Neural cell (in vitro differentiated cells): ENCODE results near the gene CTNNA1.

Experiments used
- EP300 ChIP-seq: fragments of 450-650 bp; conservative IDR thresholded peaks from 2 replicates; pipeline ENCODE4 v1.6.1; 2014; ENCODE audit warnings: antibody characterized with exemption, mild to moderate bottlenecking, moderate library complexity; ENCODE audit not compliant: poor library complexity, severe bottlenecking
- EZH2 ChIP-seq: fragments of 200-600, 300-800 bp; shearing (Covaris generic), sonication (generic); IDR thresholded peaks from 2 replicates; pipeline ENCODE4 v1.6.1; 2014; ENCODE audit warnings: antibody characterized with exemption, low read length, borderline replicate concordance, mild to moderate bottlenecking; ENCODE audit not compliant: insufficient read depth, poor library complexity, severe bottlenecking
- POLR2AphosphoS5 ChIP-seq: IDR thresholded peaks from 2 replicates; pipeline ENCODE4 v1.6.1; 2012
- RAD21 ChIP-seq: fragments of 450-650 bp; conservative IDR thresholded peaks from 2 replicates; pipeline ENCODE4 v1.6.1; 2014; ENCODE audit warnings: antibody characterized with exemption, mild to moderate bottlenecking, moderate library complexity
- TF ChIP-seq, protein P1 (sequence below): fragments of 450-650 bp; IDR thresholded peaks from 2 replicates; pipeline ENCODE4 v1.5.1; 2014; ENCODE audit warnings: antibody characterized with exemption, mild to moderate bottlenecking, moderate library complexity; ENCODE audit not compliant: poor library complexity, severe bottlenecking
- TF ChIP-seq, protein P2 (sequence below): IDR thresholded peaks from 2 replicates; pipeline ENCODE4 v1.6.1; 2012; ENCODE audit warnings: borderline replicate concordance

- TF ChIP-seq, protein P1, sequence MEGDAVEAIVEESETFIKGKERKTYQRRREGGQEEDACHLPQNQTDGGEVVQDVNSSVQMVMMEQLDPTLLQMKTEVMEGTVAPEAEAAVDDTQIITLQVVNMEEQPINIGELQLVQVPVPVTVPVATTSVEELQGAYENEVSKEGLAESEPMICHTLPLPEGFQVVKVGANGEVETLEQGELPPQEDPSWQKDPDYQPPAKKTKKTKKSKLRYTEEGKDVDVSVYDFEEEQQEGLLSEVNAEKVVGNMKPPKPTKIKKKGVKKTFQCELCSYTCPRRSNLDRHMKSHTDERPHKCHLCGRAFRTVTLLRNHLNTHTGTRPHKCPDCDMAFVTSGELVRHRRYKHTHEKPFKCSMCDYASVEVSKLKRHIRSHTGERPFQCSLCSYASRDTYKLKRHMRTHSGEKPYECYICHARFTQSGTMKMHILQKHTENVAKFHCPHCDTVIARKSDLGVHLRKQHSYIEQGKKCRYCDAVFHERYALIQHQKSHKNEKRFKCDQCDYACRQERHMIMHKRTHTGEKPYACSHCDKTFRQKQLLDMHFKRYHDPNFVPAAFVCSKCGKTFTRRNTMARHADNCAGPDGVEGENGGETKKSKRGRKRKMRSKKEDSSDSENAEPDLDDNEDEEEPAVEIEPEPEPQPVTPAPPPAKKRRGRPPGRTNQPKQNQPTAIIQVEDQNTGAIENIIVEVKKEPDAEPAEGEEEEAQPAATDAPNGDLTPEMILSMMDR, result no peak
- TF ChIP-seq POLR2AphosphoS5 (no peak), EP300 (no peak), RAD21 (no peak), EZH2 (no peak)
- TF ChIP-seq, protein P2, sequence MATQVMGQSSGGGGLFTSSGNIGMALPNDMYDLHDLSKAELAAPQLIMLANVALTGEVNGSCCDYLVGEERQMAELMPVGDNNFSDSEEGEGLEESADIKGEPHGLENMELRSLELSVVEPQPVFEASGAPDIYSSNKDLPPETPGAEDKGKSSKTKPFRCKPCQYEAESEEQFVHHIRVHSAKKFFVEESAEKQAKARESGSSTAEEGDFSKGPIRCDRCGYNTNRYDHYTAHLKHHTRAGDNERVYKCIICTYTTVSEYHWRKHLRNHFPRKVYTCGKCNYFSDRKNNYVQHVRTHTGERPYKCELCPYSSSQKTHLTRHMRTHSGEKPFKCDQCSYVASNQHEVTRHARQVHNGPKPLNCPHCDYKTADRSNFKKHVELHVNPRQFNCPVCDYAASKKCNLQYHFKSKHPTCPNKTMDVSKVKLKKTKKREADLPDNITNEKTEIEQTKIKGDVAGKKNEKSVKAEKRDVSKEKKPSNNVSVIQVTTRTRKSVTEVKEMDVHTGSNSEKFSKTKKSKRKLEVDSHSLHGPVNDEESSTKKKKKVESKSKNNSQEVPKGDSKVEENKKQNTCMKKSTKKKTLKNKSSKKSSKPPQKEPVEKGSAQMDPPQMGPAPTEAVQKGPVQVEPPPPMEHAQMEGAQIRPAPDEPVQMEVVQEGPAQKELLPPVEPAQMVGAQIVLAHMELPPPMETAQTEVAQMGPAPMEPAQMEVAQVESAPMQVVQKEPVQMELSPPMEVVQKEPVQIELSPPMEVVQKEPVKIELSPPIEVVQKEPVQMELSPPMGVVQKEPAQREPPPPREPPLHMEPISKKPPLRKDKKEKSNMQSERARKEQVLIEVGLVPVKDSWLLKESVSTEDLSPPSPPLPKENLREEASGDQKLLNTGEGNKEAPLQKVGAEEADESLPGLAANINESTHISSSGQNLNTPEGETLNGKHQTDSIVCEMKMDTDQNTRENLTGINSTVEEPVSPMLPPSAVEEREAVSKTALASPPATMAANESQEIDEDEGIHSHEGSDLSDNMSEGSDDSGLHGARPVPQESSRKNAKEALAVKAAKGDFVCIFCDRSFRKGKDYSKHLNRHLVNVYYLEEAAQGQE, result no peak
These were observed 76.1 kb downstream of the CTNNA1 start for GRCh38 chr5:138829341-138829740.
